Liver (tissue), 5 donors: ENCODE measurements around the gene CDCA8. TPM values are rescaled to one million over a fixed set of nuclear protein-coding genes. Genes with fewer than 3 reads are reported as not detected.

Experiments
- polyA plus RNA-seq, 2 donors: library from polyadenylated mRNA; stranded (reverse) in 1 of 2; unstranded in 1 of 2; fragments of 200-250 nt in 1 of 2; fragments of >200 nt in 1 of 2; fragmentation: Nextera tagmentation in 1 of 2; extraction: Ambion mirVana in 1 of 2; gene quantifications; one replicate each; pipeline versions ENCODE4 v1.2.1 to v1.2.3, GENCODE V29; 2013 to 2015
- small RNA-seq: library from RNA; depleted of rRNA; stranded (forward); fragments of <200 nt; gene quantifications from one replicate; pipeline ENCODE3, GENCODE V24; 2014
- total RNA-seq, 2 donors: library from RNA; depleted of rRNA; stranded (reverse); fragments of >200 nt; gene quantifications; one replicate each; pipeline ENCODE4 v1.2.3, GENCODE V29; 2014
- donor health status: healthy.
- donor health status: healthy.
- donor health status: healthy.

Gene CDCA8
- total and polyA plus RNA-seq, 4 donors, result 0.25 to 16.5 (median 1.4) TPM

Small RNAs within 50 kb of the gene (small RNA-seq; reads per million reads assigned to genes)
- gene RF00019, result not detected

Other genes starting within 250 kb of the CDCA8 start
- gene ZC3H12A, start 217.9 kb upstream of the CDCA8 start, total RNA-seq, result 10 to 100 TPM in 1 of 2 donors, 1 to 10 TPM in 1; 2.9 to 10.9 TPM
- 1 to 10 TPM; 2.1 to 3.0 TPM for gene ZC3H12A, start 217.9 kb upstream of the CDCA8 start, polyA plus RNA-seq
- 10 to 100 TPM; 23.5 to 25.3 TPM for gene MEAF6, start 177.8 kb upstream of the CDCA8 start, total RNA-seq
- gene MEAF6, start 177.8 kb upstream of the CDCA8 start, polyA plus RNA-seq, result 10 to 100 TPM; 18.7 to 18.8 TPM
- 1 to 10 TPM; 7.9 to 9.7 TPM for gene SNIP1, start 138.2 kb upstream of the CDCA8 start, total RNA-seq
- gene SNIP1, start 138.2 kb upstream of the CDCA8 start, polyA plus RNA-seq, result 1 to 10 TPM; 1.8 to 2.8 TPM
- gene DNALI1, start 135.6 kb upstream of the CDCA8 start, total RNA-seq, result 1 to 10 TPM; 1.5 to 3.1 TPM
- 1 to 10 TPM; 5.2 to 8.6 TPM for gene DNALI1, start 135.6 kb upstream of the CDCA8 start, polyA plus RNA-seq
- gene GNL2, start 96.6 kb upstream of the CDCA8 start, total RNA-seq, result 10 to 100 TPM; 27.6 to 29.2 TPM
- 10 to 100 TPM; 14.8 to 15.0 TPM for gene GNL2, start 96.6 kb upstream of the CDCA8 start, polyA plus RNA-seq
- under 1 TPM; 0.08 to 0.14 TPM for gene RSPO1, start 57.6 kb upstream of the CDCA8 start, total RNA-seq
- gene RSPO1, start 57.6 kb upstream of the CDCA8 start, polyA plus RNA-seq, result under 1 TPM in 1 of 2 donors, not detected in 1; 0.06 TPM
- gene EPHA10, start 72.6 kb downstream of the CDCA8 start, total RNA-seq, result under 1 TPM; under 0.01 to 0.09 TPM
- under 1 TPM in 1 of 2 donors, not detected in 1; 0.03 TPM for gene EPHA10, start 72.6 kb downstream of the CDCA8 start, polyA plus RNA-seq
- gene MANEAL, start 101.3 kb downstream of the CDCA8 start, total RNA-seq, result 1 to 10 TPM; 1.0 to 1.8 TPM
- gene MANEAL, start 101.3 kb downstream of the CDCA8 start, polyA plus RNA-seq, result 1 to 10 TPM in 1 of 2 donors, under 1 TPM in 1; 0.96 to 6.2 TPM
- 10 to 100 TPM in 1 of 2 donors, 1 to 10 TPM in 1; 4.5 to 12.5 TPM for gene C1orf122, start 115.3 kb downstream of the CDCA8 start, total RNA-seq
- 10 to 100 TPM; 24.0 to 45.1 TPM for gene C1orf122, start 115.3 kb downstream of the CDCA8 start, polyA plus RNA-seq
- 1 to 10 TPM; 9.3 to 9.4 TPM for gene YRDC, start 115.7 kb downstream of the CDCA8 start, total RNA-seq
- gene YRDC, start 115.7 kb downstream of the CDCA8 start, polyA plus RNA-seq, result 1 to 10 TPM; 4.4 to 9.8 TPM
- 1 to 10 TPM; 3.2 to 3.3 TPM for gene MTF1, start 167.1 kb downstream of the CDCA8 start, total RNA-seq
- gene MTF1, start 167.1 kb downstream of the CDCA8 start, polyA plus RNA-seq, result 1 to 10 TPM; 2.3 to 2.8 TPM